Liver (tissue), 9 donors: ENCODE measurements around the gene MBD6. TPM values are rescaled to one million over a fixed set of nuclear protein-coding genes. Genes with fewer than 3 reads are reported as not detected.

ENCODE experiments used
- DNase-seq: peaks from one replicate; pipeline ENCODE4 v3.0.0-alpha.2; 2017; ENCODE audit warnings: low spot score
- H3K27ac ChIP-seq, 2 donors: one replicate each; pipeline ENCODE4 v1.7.0; 2013; ENCODE audit warnings: inconsistent platforms in 2 of 2, low read length in 2 of 2, control low read depth in 1 of 2, low read depth in 1 of 2, mild to moderate bottlenecking in 1 of 2
- H3K27me3 ChIP-seq, 4 donors: one replicate each; pipeline versions ENCODE4 v1.6.1 to v1.7.0; 2013; ENCODE audit warnings: low read length in 3 of 4, inconsistent platforms in 1 of 4, mild to moderate bottlenecking in 1 of 4, moderate library complexity in 1 of 4; ENCODE audit not compliant: control insufficient read depth in 4 of 4, insufficient read depth in 4 of 4
- H3K36me3 ChIP-seq, 4 donors: one replicate each; pipeline versions ENCODE4 v1.6.1 to v1.7.0; 2013; ENCODE audit warnings: low read length in 3 of 4, mild to moderate bottlenecking in 3 of 4, low read depth in 1 of 4, moderate library complexity in 1 of 4; ENCODE audit not compliant: control insufficient read depth in 4 of 4, insufficient read depth in 3 of 4
- H3K4me1 ChIP-seq, 4 donors: one replicate each; pipeline versions ENCODE4 v1.6.1 to v1.7.0; 2013; ENCODE audit warnings: low read length in 3 of 4, mild to moderate bottlenecking in 3 of 4, moderate library complexity in 1 of 4; ENCODE audit not compliant: control insufficient read depth in 4 of 4, insufficient read depth in 4 of 4
- H3K4me3 ChIP-seq, 3 donors: one replicate each; pipeline versions ENCODE4 v1.6.1 to v1.7.0; 2013; ENCODE audit warnings: low read length in 3 of 3, control low read depth in 1 of 3, low read depth in 1 of 3, mild to moderate bottlenecking in 1 of 3
- H3K9ac ChIP-seq, 2 donors: one replicate each; pipeline ENCODE4 v1.7.0; 2013; ENCODE audit warnings: low read length in 2 of 2, mild to moderate bottlenecking in 2 of 2, moderate library complexity in 2 of 2, control low read depth in 1 of 2, low read depth in 1 of 2
- H3K9me3 ChIP-seq, 4 donors: one replicate each; pipeline versions ENCODE4 v1.6.1 to v1.7.0; 2013; ENCODE audit warnings: low read length in 3 of 4; ENCODE audit not compliant: control insufficient read depth in 4 of 4
- ATF3 ChIP-seq: IDR thresholded peaks from 2 replicates; pipeline ENCODE4 v1.6.1; 2016; ENCODE audit warnings: antibody characterized with exemption
- EGR1 ChIP-seq, 2 donors: IDR thresholded peaks; 2 replicates each; pipeline ENCODE4 v1.6.1; 2016 to 2018; ENCODE audit warnings: antibody characterized with exemption in 2 of 2, low read depth in 2 of 2
- FOXA2 ChIP-seq: IDR thresholded peaks from 2 replicates; pipeline ENCODE4 v1.6.1; 2016; ENCODE audit warnings: antibody characterized with exemption
- GABPA ChIP-seq, 2 donors: IDR thresholded peaks in 1 of 2; conservative IDR thresholded peaks in 1 of 2; 2 replicates each; pipeline ENCODE4 v1.6.1; 2016; ENCODE audit warnings: antibody characterized with exemption in 2 of 2, mild to moderate bottlenecking in 1 of 2, moderate library complexity in 1 of 2
- HNF4A ChIP-seq, 2 donors: conservative IDR thresholded peaks; 2 replicates each; pipeline ENCODE4 v1.6.1; 2016; ENCODE audit warnings: antibody characterized with exemption in 2 of 2, mild to moderate bottlenecking in 2 of 2
- HNF4G ChIP-seq: IDR thresholded peaks from 2 replicates; pipeline ENCODE4 v1.6.1; 2016; ENCODE audit warnings: antibody characterized with exemption
- JUND ChIP-seq, 2 donors: IDR thresholded peaks; 2 replicates each; pipeline ENCODE4 v1.6.1; 2016; ENCODE audit warnings: antibody characterized with exemption in 2 of 2
- NR2F2 ChIP-seq: IDR thresholded peaks from 2 replicates; pipeline ENCODE4 v1.6.1; 2016; ENCODE audit warnings: antibody characterized with exemption
- RAD21 ChIP-seq, 2 donors: IDR thresholded peaks; 2 replicates each; pipeline ENCODE4 v1.6.1; 2016; ENCODE audit warnings: antibody characterized with exemption in 2 of 2, mild to moderate bottlenecking in 2 of 2
- REST ChIP-seq: IDR thresholded peaks from 2 replicates; pipeline ENCODE4 v1.6.1; 2016; ENCODE audit warnings: antibody characterized with exemption, mild to moderate bottlenecking
- RXRA ChIP-seq, 2 donors: IDR thresholded peaks; 2 replicates each; pipeline ENCODE4 v1.6.1; 2017 to 2018; ENCODE audit warnings: antibody characterized with exemption in 2 of 2, mild to moderate bottlenecking in 1 of 2
- SP1 ChIP-seq: IDR thresholded peaks from 2 replicates; pipeline ENCODE4 v1.6.1; 2018; ENCODE audit warnings: antibody characterized with exemption, mild to moderate bottlenecking
- TAF1 ChIP-seq: conservative IDR thresholded peaks from 2 replicates; pipeline ENCODE4 v1.6.1; 2016; ENCODE audit warnings: antibody characterized with exemption, mild to moderate bottlenecking
- YY1 ChIP-seq: IDR thresholded peaks from 2 replicates; pipeline ENCODE4 v1.6.1; 2016; ENCODE audit warnings: antibody characterized with exemption, mild to moderate bottlenecking
- ZBTB33 ChIP-seq: IDR thresholded peaks from 2 replicates; pipeline ENCODE4 v1.6.1; 2016; ENCODE audit warnings: antibody characterized with exemption
- WGBS: extraction: QIAGEN DNeasy Blood & Tissue Kit; methylation state at CpG from one replicate; pipeline ENCODE4 v1.1.7; 2013; 5-methylcytosine and 5-hydroxymethylcytosine counted together
- polyA plus RNA-seq, 2 donors: library from polyadenylated mRNA; stranded (reverse) in 1 of 2; unstranded in 1 of 2; fragments of 200-250 nt in 1 of 2; fragments of >200 nt in 1 of 2; fragmentation: Nextera tagmentation in 1 of 2; extraction: Ambion mirVana in 1 of 2; gene quantifications; one replicate each; pipeline versions ENCODE4 v1.2.1 to v1.2.3, GENCODE V29; 2013 to 2015
- total RNA-seq, 2 donors: library from RNA; depleted of rRNA; stranded (reverse); fragments of >200 nt; gene quantifications; one replicate each; pipeline ENCODE4 v1.2.3, GENCODE V29; 2014
- TF ChIP-seq, protein P1 (sequence below): fragments of 150-350 bp; IDR thresholded peaks from 2 replicates; pipeline ENCODE4 v1.5.1; 2017; ENCODE audit warnings: improper control_type of control experiment, low read depth, low read length; ENCODE audit not compliant: missing input control
- TF ChIP-seq, protein P2 (sequence below): IDR thresholded peaks from 2 replicates; pipeline ENCODE4 v1.6.1; 2016; ENCODE audit warnings: antibody characterized with exemption
- donor health status: healthy.
- donor health status: healthy.
- donor health status: healthy.
- donor health status: healthy.
- donor health status: healthy.

Gene MBD6
- total and polyA plus RNA-seq, 4 donors, result 9.9 to 20.2 (median 14.9) TPM

- no peak for TF ChIP-seq SP1
- no peak for TF ChIP-seq HNF4G
- no peak for TF ChIP-seq EGR1 (IDR thresholded peaks at IDR 0.05; ENCODE audit: low read depth in 2 of 2)
- no peak for TF ChIP-seq REST
- no peak for TF ChIP-seq ATF3
- TF ChIP-seq ZBTB33, result no peak
- DNase-seq, result no peak
- Histone ChIP-seq H3K9me3 (no peaks in the 10 kb centered on the region), H3K27me3 (peaks cover 0 to 4% (median 0%) of the 10 kb centered on the region in 4 donors), H3K4me1 (no peaks in the 10 kb centered on the region), H3K27ac (no peak overlapping the region), H3K9ac (no peak overlapping the region), H3K4me3 (no peak overlapping the region), H3K36me3 (no peaks in the 10 kb centered on the region)
- 89% methylated on average over 10 of the region's 10 CpGs for WGBS
These were observed 52.2 kb downstream of the MBD6 start for GRCh38 chr12:57574795-57575194.

DNA sequence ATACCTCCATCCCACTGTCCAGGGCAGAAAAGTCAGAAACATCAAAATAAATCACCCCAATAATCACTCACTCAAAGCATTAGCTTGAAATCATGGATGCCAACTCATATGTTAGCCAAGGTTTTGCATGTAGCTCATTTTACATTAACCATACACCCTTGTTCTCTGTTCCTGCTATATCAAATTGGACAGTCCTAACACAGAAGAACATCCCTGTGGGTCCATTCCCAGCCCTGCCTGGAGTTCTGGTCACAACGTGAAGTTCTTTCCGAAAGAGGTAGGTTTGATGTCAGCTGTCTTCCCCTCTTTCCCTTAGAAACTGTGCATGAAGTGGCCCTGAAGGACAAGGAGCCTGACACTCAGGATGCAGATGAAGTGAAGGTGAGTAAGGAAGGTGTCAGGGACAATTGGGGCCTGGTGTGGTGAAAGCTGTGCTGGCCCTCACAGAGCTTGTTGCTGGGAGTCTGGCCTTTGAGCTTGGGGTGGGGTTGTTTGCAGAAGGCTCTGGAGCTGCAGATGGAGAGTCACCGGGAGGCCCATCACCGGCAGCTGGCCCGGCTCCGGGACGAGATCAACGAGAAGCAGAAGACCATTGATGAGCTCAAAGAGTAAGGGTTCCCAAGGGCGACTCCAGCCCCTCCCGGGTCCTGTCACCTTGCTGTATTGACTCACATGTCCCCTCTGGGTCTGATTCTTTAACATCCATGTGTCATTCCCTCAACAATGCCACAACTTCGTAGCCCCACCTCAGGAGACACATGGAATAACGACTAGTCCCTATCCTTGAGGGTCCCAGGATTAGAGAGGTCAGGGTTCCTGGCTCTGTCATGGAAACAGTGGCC lies 53.4 kb downstream of the MBD6 start:
- Histone ChIP-seq H3K27ac (no peak overlapping the region), H3K27me3 (peaks cover 0 to 4% (median 0%) of the 10 kb centered on the region in 4 donors), H3K4me3 (no peak overlapping the region), H3K9ac (no peak overlapping the region), H3K4me1 (no peaks in the 10 kb centered on the region), H3K36me3 (no peaks in the 10 kb centered on the region), H3K9me3 (no peaks in the 10 kb centered on the region)
- no peak for DNase-seq
- WGBS, result 62% methylated on average over 12 of the region's 12 CpGs
- TF ChIP-seq RAD21 (IDR thresholded peaks at IDR 0.05), result no peak
- TF ChIP-seq, protein P1, sequence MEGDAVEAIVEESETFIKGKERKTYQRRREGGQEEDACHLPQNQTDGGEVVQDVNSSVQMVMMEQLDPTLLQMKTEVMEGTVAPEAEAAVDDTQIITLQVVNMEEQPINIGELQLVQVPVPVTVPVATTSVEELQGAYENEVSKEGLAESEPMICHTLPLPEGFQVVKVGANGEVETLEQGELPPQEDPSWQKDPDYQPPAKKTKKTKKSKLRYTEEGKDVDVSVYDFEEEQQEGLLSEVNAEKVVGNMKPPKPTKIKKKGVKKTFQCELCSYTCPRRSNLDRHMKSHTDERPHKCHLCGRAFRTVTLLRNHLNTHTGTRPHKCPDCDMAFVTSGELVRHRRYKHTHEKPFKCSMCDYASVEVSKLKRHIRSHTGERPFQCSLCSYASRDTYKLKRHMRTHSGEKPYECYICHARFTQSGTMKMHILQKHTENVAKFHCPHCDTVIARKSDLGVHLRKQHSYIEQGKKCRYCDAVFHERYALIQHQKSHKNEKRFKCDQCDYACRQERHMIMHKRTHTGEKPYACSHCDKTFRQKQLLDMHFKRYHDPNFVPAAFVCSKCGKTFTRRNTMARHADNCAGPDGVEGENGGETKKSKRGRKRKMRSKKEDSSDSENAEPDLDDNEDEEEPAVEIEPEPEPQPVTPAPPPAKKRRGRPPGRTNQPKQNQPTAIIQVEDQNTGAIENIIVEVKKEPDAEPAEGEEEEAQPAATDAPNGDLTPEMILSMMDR, result no peak
- TF ChIP-seq GABPA (IDR thresholded peaks at IDR 0.05 in 1 of 2, conservative IDR thresholded peaks at IDR 0.05 in 1 of 2), result no peak
- TF ChIP-seq HNF4G, result no peak
- TF ChIP-seq JUND (IDR thresholded peaks at IDR 0.05), result no peak
- TF ChIP-seq NR2F2, result no peak
- TF ChIP-seq, protein P2, sequence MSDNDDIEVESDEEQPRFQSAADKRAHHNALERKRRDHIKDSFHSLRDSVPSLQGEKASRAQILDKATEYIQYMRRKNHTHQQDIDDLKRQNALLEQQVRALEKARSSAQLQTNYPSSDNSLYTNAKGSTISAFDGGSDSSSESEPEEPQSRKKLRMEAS, result no peak
- TF ChIP-seq SP1, result no peak
- TF ChIP-seq TAF1, result no peak
- no peak for TF ChIP-seq REST
- no peak for TF ChIP-seq HNF4A (conservative IDR thresholded peaks at IDR 0.05)
- TF ChIP-seq YY1, result no peak
- TF ChIP-seq EGR1 (IDR thresholded peaks at IDR 0.05; ENCODE audit: low read depth in 2 of 2), result no peak
- TF ChIP-seq RXRA (IDR thresholded peaks at IDR 0.05), result no peak
- no peak for TF ChIP-seq FOXA2
- no peak for TF ChIP-seq ZBTB33
